GM12864 (cell line): ENCODE data around the gene MOCOS.
"Not testable (repeated sequence)": the region's sequence is repeated elsewhere in the genome, so short reads cannot be mapped to it uniquely, and the experiment has no call there.

Experiments used
- DNase-seq: peaks from one replicate; pipeline ENCODE4 v3.0.0-alpha.2; 2011; ENCODE audit warnings: low read depth
- H3K4me3 ChIP-seq: 2 replicates; pipeline ENCODE4 v1.5.1; 2011; ENCODE audit warnings: mild to moderate bottlenecking, low read depth, low read length, control low read depth
- TF ChIP-seq, protein P1 (sequence below): IDR thresholded peaks from 2 replicates; pipeline ENCODE4 v1.5.1; 2011; ENCODE audit warnings: low read depth, mild to moderate bottlenecking, moderate library complexity, low read length, control low read depth, inconsistent platforms; ENCODE audit errors: missing control alignments

MOCOS gene

DNA sequence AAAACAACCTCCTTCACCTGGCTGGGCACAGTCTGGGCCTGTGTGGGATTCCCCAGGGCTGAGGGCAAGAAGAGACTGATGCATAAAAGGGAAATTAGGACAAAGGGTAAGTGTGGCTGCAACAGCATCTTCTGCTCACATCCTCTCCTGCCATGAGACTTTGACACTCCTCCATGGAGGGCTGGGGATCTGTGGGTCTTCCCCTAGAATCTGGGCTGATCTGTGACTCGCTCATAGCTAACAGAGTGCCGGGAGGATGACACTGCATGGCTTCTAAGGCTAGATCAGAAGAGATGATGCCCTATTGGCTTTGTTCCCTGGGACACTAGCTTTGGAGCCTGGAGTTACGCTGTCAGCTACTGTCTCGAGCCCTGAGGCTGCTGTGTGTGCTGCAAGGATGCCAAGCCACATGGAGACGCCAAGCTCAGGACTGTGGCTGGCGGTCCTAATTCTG is 24.3 kb downstream of the MOCOS start:
- no peak for DNase-seq
- TF ChIP-seq, protein P1, sequence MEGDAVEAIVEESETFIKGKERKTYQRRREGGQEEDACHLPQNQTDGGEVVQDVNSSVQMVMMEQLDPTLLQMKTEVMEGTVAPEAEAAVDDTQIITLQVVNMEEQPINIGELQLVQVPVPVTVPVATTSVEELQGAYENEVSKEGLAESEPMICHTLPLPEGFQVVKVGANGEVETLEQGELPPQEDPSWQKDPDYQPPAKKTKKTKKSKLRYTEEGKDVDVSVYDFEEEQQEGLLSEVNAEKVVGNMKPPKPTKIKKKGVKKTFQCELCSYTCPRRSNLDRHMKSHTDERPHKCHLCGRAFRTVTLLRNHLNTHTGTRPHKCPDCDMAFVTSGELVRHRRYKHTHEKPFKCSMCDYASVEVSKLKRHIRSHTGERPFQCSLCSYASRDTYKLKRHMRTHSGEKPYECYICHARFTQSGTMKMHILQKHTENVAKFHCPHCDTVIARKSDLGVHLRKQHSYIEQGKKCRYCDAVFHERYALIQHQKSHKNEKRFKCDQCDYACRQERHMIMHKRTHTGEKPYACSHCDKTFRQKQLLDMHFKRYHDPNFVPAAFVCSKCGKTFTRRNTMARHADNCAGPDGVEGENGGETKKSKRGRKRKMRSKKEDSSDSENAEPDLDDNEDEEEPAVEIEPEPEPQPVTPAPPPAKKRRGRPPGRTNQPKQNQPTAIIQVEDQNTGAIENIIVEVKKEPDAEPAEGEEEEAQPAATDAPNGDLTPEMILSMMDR, result no peak
- no peak overlapping the region for H3K4me3 ChIP-seq

DNA sequence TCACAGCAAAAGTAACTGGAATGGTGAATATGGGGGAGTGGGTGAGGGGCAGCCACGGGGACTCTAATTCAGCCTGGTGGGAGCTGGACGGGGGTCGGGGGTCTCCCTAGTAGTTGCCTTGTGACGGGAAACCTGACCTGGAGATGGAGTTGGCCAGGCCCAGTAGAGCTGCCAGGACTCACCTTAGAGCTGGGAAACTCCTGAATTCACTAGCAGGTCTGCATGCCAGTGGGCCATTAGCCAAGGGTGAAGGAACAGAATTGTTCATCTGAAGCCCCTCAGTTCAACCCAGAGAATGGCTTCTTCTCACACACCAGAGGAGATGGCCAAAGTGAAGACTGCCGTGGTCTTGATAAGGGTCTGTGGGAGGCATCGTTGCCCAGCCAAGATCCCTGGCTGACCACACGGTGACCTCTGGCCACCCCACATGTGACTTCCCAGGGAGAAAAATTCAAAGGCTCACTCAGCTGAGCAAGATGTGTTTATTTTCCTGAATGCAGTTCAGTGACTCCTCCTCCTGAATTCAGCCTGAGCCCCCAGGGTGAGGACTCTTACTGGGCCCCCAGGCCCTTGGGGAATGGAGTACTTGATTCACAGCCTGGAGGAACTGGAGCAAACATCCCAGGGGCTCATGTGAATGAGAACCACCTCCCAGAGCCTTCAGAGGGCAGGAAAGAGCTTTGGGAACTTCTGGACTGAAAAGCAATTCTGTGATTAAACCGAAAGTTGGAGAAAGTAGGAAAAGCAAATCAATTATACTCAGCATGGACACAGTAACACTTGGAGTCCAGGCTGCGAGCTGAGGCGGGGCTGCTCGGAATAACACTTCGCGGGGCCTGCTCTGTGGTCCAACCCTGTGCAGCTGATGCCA is 25.2 kb downstream of the MOCOS start:
- DNase-seq, result no peak
- TF ChIP-seq, protein P1, result no peak
- no peak overlapping the region for H3K4me3 ChIP-seq

DNA sequence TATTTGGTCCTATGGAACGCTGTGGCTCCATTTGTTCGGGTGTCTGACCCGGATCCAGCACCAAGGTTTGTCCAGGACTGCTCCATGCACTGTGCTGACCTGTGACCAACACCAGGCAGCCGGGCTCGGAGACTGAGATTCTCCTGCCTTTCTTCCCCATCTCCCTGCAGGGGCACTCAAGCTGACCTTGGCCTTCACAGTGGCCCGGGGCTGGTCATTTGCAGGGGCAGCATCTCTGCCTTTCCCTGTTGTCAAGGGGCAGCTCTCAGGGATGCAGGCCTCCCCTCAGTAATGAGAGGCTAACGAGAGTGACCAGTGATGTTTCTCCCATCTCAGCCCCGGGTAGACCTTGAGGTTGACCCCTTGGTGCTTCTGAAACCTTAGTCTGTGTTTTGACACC is 27.5 kb downstream of the MOCOS start:
- no peak for DNase-seq
- TF ChIP-seq, protein P1, result no peak
- no peak overlapping the region for H3K4me3 ChIP-seq

DNA sequence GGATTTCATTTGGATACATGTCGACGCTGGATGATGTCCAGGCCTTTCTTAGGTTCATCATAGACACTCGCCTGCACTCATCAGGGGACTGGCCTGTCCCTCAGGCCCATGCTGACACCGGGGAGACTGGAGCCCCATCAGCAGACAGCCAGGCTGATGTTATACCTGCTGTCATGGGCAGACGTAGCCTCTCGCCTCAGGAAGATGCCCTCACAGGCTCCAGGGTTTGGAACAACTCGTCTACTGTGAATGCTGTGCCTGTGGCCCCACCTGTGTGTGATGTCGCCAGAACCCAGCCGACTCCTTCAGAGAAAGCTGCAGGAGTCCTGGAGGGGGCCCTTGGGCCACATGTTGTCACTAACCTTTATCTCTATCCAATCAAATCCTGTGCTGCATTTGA is 28.3 kb downstream of the MOCOS start:
- no peak overlapping the region for H3K4me3 ChIP-seq
- TF ChIP-seq, protein P1, result no peak
- no peak for DNase-seq

DNA sequence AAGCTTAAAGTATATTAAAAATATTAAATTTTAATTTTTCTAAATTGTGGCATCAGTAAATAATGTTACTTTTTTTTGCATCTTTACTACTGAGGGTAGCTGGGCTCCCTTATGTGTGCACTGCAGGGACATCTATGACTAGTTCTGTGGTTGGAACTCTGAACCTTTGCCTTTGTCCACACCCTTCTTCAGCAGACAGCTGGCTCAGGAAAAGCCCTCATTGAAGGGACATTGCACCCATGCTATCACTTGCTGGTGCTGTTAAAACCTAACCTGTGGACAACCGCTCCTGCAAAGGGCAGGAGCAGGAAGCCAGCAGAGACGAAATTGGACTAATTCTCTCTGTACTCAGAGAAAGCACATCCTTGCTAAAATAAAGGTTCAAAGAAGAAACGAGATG is 30.1 kb downstream of the MOCOS start:
- no peak overlapping the region for H3K4me3 ChIP-seq
- DNase-seq, result no peak
- TF ChIP-seq, protein P1, result no peak

DNA sequence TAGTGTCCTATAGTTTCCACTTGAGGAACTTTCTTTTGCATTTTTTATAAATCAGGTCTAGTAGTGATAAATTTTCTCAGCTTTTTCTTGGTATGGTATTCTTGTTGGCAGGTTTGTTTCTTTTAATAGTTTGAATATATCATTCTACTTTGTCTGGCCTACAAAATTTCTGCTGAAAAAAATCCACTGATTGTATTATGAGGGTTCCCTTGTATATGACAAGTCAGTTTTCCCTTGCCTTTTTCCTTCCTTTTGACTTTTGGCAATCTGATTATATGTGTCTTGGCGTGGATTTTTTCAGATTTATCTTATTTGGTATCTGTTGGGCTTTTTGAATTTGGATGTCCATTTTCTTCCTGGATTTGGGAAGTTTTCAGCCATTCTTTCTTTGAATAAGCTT is 41.9 kb downstream of the MOCOS start:
- DNase-seq, result no peak
- TF ChIP-seq, protein P1, result no peak
- H3K4me3 ChIP-seq, result no peak overlapping the region

DNA sequence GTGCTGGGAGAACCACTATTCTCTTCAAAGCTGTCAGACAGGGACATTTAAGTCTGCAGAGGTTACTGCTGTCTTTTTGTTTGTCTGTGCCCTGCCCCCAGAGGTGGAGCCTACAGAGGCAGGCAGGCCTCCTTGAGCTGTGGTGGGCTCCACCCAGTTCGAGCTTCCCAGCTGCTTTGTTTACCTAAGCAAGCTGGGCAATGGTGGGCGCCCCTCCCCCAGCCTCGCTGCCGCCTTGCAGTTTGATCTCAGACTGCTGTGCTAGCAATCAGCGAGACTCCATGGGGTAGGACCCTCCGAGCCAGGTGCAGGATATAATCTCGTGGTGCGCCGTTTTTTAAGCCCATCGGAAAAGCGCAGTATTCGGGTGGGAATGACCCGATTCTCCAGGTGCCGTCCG is 53.2 kb downstream of the MOCOS start:
- H3K4me3 ChIP-seq, DNase-seq: not testable (repeated sequence)
